Ecto neural progenitor cell (in vitro differentiated cells): Measurements from ENCODE around the gene AKAP6.

Experiments
- DNase-seq: peaks from one replicate; pipeline ENCODE4 v3.0.0-alpha.2; 2018; ENCODE audit warnings: low spot score

The AKAP6 gene

DNA sequence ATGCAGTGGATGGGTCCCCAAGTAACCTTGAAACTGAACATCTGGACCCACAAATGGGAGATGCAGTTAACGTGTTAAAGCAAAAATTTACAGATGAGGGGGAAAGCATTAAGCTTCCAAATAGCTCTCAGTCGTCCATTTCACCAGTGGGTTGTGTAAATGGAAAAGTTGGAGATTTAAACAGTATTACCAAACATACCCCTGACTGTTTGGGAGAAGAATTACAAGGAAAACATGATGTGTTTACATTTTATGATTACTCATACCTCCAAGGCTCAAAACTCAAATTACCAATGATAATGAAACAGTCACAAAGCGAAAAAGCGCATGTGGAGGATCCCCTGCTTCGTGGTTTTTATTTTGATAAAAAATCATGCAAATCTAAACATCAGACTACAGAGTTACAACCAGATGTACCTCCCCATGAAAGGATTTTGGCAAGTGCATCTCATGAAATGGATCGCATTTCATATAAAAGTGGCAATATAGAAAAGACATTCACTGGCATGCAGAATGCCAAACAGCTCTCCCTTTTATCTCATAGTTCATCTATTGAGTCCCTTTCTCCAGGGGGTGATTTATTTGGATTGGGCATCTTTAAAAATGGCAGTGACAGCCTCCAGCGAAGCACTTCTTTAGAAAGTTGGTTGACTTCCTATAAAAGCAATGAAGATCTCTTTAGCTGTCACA is 493.0 kb downstream of the AKAP6 start:
- no peak for DNase-seq

DNA sequence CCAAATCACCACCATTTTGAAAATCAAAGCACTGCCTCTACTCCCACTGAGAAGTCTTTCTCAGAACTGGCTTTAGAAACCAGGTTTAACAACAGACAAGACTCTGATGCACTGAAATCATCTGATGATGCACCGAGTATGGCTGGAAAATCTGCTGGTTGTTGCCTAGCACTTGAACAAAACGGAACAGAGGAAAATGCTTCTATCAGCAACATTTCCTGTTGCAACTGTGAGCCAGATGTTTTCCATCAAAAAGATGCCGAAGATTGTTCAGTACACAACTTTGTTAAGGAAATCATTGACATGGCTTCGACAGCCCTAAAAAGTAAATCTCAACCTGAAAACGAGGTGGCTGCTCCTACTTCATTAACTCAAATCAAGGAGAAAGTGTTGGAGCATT is 494.6 kb downstream of the AKAP6 start:
- no peak for DNase-seq

- DNase-seq = no peak
Measured at GRCh38 chr14:32824195-32824594, 495.1 kb downstream of the AKAP6 start.

- DNase-seq = no peak
Measured at GRCh38 chr14:32825058-32825457, 496.0 kb downstream of the AKAP6 start.

DNA sequence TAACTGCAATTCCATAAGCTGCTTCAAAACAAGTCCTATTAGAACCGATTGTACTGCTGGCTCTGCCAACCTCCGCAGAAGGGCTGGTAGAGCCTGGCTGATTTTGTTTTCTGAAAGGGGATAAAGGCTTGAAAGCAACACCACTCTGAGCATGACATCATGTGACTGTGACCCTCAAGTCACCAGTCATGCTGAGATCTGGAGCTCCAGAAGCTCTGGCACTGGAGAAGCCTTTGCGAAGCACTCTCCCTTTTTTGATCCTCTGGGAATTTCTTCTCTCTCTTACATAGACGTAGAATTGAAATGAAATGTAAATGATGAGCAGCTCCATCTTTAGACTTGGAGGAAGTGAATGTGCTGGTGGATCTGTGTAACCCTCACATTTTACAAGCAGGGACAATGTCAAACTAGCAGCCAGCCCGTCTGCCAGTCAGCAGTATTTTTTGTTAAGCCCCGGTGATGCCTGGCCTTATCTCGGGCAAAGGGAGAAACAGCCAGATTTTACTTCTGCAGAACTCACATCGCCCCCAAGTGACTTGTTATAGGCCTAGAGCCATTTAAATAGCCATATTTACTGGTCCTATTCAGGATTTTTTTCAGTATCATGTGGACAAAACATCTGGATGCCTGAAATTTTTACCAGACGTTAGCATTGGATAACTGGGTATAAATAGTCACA is 497.4 kb downstream of the AKAP6 start:
- DNase-seq = no peak

GRCh38 chr14:32827514-32827913 is 498.4 kb downstream of the AKAP6 start:
- no peak for DNase-seq

DNA sequence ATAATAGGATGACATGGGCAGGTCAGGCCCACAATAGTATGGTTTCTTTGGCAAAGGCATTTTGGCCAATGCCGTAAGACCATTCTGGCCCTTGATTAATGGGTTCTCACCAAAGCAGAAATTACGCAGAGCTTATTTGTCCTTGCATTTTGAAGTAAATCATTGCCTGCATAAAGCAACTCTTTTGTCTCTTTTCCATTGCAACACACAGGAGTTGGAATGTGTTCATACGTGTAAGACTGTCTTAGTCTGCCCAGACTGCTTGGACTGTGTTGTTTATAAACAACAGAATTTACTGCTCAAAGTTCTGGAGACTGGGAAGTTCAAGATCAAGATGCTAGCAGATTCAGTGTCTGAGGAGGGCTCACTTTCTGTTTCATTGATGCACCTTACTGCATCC is 506.8 kb downstream of the AKAP6 start:
- no peak for DNase-seq

GRCh38 chr14:32841698-32842097 is 512.6 kb downstream of the AKAP6 start:
- no peak for DNase-seq

GRCh38 chr14:32846821-32847365 is 517.8 kb downstream of the AKAP6 start:
- no peak for DNase-seq

GRCh38 chr14:32847867-32848266 is 518.8 kb downstream of the AKAP6 start:
- no peak for DNase-seq

DNA sequence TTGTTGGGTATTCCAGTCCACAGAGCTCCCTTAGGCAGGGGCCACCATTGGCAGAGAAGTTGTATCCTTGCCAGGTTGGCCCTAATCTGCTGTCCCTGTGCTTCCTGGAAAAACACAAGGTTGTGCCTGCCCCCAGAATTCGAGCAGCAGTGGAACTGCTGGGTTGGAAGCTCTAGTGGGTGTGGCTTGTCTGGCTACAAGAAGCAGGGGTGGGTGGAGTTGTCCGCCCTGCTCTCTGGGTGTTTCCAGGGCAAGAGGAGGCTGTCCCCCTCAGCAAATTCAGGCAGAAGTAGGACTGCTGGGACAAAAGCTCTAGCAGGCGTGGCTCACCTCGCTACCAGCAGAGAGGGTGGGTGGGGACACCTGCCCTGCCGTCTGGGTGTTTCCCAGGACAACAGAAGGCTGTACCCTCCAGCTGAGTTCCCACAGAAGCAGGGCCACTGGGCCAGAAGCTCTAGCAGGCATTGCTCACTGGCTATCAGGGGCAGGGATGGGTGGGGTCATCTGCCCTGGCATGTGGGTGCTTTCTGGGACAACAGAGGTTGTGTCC is 536.8 kb downstream of the AKAP6 start:
- DNase-seq = no peak

DNA sequence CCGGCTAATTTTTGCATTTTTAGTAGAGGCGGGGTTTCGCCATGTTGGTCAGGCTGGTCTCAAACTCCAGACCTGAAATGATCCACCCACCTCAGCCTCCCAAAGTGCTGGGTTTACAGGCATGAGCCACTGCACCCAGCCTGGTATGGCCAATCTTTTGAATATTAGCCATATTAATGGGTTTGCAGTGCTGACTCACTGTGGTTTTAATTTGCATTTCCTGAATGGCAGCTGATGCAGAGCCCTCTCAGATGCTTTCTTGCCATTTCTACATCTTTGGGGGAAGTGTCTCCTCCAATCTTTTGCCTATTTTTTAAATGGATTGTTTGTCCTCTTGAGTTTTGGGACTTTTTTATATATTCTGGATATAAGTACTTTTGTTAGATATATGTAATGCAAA is 554.1 kb downstream of the AKAP6 start:
- no peak for DNase-seq
